SKM-1 (cell line): ENCODE data around the gene MRC1.
"Not testable (repeated sequence)": the region's sequence is repeated elsewhere in the genome, so short reads cannot be mapped to it uniquely, and the experiment has no call there.

ENCODE experiments used
- DNase-seq: peaks from one replicate; lab custom pipeline; 2025; ENCODE audit not compliant: unreplicated experiment; lab: John Stamatoyannopoulos, UW

Gene MRC1

DNA sequence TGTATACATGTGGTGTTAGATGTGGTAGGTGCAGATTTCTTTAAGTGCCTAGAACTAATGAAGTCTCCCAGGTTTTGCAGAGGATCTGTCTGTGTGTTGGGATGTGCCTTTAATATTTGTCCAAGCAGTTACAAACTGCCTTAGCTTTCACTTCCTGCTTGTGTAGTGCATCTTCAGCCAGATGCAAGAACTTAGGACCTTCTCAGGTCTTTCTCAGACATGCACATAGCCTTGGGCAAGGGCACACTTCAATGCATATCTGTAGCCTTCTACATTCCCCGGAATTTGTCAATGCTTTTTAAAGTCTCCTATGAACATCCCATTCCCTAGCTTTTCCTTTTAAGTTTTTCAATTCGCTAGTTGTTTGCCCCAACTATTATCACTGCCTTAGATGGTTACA is 95.4 kb downstream of the MRC1 start:
- DNase-seq = no peak

DNA sequence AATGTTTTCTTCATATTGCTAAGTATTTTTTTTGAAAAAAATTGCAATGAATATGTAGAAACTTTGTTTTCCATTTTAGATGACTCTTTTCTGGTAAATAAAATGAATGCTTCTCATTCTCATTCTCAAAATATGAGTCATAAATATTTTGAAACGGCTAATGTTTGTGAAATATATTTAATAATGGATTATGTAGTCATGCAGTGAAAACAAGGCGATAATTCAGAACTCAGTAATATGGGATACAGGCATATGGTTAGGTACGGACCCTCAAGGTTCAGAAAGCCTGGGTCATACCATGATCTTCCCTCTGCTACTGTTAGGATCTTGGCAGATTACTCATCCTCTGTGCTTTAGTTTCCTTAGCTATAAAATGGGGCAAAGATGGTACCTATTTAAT is 96.3 kb downstream of the MRC1 start:
- no peak for DNase-seq

GRCh38 chr10:17906002-17906401 is 96.9 kb downstream of the MRC1 start:
- DNase-seq = no peak

- DNase-seq = no peak
Measured at GRCh38 chr10:17907641-17908040, 98.5 kb downstream of the MRC1 start.

DNA sequence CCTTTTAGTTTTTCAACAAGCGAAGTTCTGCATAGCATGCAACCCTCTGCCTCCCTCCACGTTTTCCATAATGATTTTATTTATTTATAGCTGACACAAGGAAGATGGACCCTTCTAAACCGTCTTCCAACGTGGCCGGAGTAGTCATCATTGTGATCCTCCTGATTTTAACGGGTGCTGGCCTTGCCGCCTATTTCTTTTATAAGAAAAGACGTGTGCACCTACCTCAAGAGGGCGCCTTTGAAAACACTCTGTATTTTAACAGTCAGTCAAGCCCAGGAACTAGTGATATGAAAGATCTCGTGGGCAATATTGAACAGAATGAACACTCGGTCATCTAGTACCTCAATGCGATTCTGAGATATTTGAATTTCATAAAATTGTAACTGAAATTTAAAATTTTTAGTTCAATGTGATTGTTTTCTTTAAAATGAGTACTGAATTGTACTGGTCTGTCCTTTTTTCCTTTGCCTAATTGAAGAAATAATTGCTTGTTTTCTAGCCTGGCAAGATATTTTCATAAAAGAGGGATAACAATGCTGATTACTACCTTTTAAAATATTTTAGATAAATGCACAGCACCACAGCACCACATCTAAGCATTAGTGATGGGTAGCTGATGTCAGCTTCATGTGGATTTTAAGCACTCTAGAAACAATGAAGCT is 101.1 kb downstream of the MRC1 start:
- peak; percentile 5 for DNase-seq

- no peak for DNase-seq
Measured at GRCh38 chr10:17912754-17913153, 103.6 kb downstream of the MRC1 start.

- DNase-seq = no peak
Measured at GRCh38 chr10:17913604-17914003, 104.5 kb downstream of the MRC1 start.

- no peak for DNase-seq
Measured at GRCh38 chr10:17914169-17915045, 105.3 kb downstream of the MRC1 start.

DNA sequence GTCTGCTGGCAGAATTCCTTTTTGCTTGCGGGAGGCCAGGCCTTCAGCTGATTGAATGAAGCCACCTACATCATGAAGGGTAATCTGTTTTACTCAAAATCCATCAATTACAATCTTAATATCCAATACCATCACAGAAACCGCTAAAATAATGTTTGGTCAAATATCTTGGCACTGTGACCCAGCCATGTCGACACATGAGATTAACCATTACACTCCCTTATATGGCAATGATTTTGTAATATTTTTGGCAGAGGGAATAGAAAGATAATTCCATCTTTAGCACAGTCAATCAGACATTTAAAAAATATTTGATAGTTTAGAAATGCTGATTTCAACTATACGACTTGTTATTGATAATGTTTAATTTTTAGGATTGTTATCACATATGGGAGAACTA is 106.0 kb downstream of the MRC1 start:
- no peak for DNase-seq

GRCh38 chr10:17918187-17918903 is 109.2 kb downstream of the MRC1 start:
- no peak for DNase-seq

- DNase-seq = no peak
Measured at GRCh38 chr10:17921378-17921777, 112.2 kb downstream of the MRC1 start.

GRCh38 chr10:17923728-17924127 is 114.6 kb downstream of the MRC1 start:
- no peak for DNase-seq

GRCh38 chr10:17943033-17943745 is 134.0 kb downstream of the MRC1 start:
- no peak for DNase-seq

DNA sequence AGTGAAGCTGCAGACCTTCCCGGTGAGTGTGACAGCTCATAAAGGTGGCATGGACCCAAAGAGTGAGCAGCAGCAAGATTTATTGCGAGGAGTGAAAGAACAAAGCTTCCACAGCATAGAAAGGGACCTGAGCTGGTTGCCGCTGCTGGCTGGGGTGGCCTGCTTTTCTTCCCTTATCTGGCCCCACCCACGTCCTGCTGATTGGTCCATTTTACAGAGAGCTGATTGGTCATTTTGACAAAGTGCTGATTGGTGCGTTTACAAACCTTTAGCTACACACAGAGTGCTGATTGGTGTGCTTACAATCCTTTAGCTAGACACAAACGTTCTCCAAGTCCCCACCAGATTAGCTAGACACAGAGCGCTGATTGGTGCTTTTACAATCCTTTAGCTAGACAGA is 141.1 kb downstream of the MRC1 start:
- DNase-seq = not testable (repeated sequence)

DNA sequence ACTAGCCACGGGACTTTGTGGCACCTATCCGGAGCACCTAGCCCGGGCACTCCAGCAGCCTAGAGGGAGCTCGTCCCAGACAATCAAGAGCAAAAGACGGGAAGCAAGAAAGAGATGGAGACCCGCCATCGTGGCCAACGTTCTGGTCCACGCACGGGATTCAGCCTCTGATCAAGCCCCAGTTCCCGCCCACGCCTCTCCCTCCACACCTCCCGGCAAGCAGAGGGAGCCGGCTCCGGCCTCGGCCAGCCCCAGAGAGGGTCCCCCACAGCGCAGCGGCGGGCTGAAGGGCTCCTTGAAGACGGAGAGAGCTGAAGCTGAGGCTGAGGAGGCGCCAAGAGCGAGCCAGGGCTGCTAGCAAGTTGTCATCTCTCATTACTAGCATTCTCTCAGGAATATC is 141.6 kb downstream of the MRC1 start:
- no peak for DNase-seq

GRCh38 chr10:17951868-17952371 is 142.8 kb downstream of the MRC1 start, which contains the start of gene SLC39A12:
Gene SLC39A12 (plus strand): TSS chr10:17951918. CDS start chr10:17953277, 1,359 bp downstream.
- no peak for DNase-seq

GRCh38 chr10:17954372-17954771 is 145.2 kb downstream of the MRC1 start:
- not testable (repeated sequence) for DNase-seq

GRCh38 chr10:17954861-17955260 is 145.7 kb downstream of the MRC1 start:
- no peak for DNase-seq

DNA sequence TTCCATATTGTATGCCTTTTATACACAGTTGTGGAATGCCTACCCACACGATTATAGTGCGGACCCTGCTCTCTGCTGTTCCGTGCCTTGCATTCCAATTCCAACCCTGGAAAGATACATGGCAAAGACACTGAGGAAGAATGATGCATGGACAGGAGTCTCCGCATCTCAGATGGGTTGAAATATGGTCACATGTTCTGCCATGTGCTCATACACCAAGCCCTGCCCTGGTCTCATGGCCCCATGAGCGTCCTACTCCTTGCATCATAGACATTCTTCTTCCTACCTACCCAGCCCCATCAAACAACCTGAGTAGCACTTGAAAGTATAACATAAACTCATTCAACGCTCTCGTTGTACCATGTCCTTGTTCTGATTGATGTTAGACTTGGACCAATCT is 148.9 kb downstream of the MRC1 start:
- DNase-seq = no peak

- no peak for DNase-seq
Measured at GRCh38 chr10:17959870-17960269, 150.7 kb downstream of the MRC1 start.
